ENCODE results near the gene POTEG. TPM values are rescaled to one million over a fixed set of nuclear protein-coding genes. Genes with fewer than 3 reads are reported as not detected.
"Not testable (repeated sequence)": the region's sequence is repeated elsewhere in the genome, so short reads cannot be mapped to it uniquely, and the experiment has no call there.

Gene POTEG
- not detected in 3 replicates for total RNA-seq

GRCh38 chr14:19434241-19434640 lies at the start of gene POTEG:
Gene POTEG, minus strand, starts transcription at chr14:19434341. Its CDS starts 52 bp downstream, at chr14:19434289.
- not testable (repeated sequence) for H3K27ac Mint-ChIP-seq; H3K27me3 Mint-ChIP-seq (ENCODE audit: low read depth); H3K36me3 Mint-ChIP-seq; DNase-seq (ENCODE audit: low spot score in 2 of 2, unreplicated experiment in 2 of 2); H3K4me3 Mint-ChIP-seq; H3K4me1 Mint-ChIP-seq; H3K9me3 Mint-ChIP-seq

GRCh38 chr14:19482093-19482492 lies 48.0 kb upstream of the POTEG start:
- H3K4me3 Mint-ChIP-seq; H3K36me3 Mint-ChIP-seq; DNase-seq (ENCODE audit: low spot score in 2 of 2, unreplicated experiment in 2 of 2); H3K4me1 Mint-ChIP-seq; H3K27ac Mint-ChIP-seq; H3K27me3 Mint-ChIP-seq (ENCODE audit: low read depth); H3K9me3 Mint-ChIP-seq: not testable (repeated sequence)

GRCh38 chr14:19481421-19481820 lies 47.3 kb upstream of the POTEG start:
- H3K4me1 Mint-ChIP-seq; H3K4me3 Mint-ChIP-seq; H3K9me3 Mint-ChIP-seq; DNase-seq (ENCODE audit: low spot score in 2 of 2, unreplicated experiment in 2 of 2); H3K27ac Mint-ChIP-seq; H3K36me3 Mint-ChIP-seq; H3K27me3 Mint-ChIP-seq (ENCODE audit: low read depth): not testable (repeated sequence)

- H3K27me3 Mint-ChIP-seq (ENCODE audit: low read depth); DNase-seq (ENCODE audit: low spot score in 2 of 2, unreplicated experiment in 2 of 2); H3K9me3 Mint-ChIP-seq; H3K4me3 Mint-ChIP-seq; H3K27ac Mint-ChIP-seq; H3K4me1 Mint-ChIP-seq; H3K36me3 Mint-ChIP-seq: not testable (repeated sequence)
These were observed 46.4 kb upstream of the POTEG start for GRCh38 chr14:19480491-19480890.

- DNase-seq (ENCODE audit: low spot score in 2 of 2, unreplicated experiment in 2 of 2); H3K27ac Mint-ChIP-seq; H3K4me3 Mint-ChIP-seq; H3K36me3 Mint-ChIP-seq; H3K27me3 Mint-ChIP-seq (ENCODE audit: low read depth); H3K9me3 Mint-ChIP-seq; H3K4me1 Mint-ChIP-seq: not testable (repeated sequence)
These were observed 11.6 kb upstream of the POTEG start for GRCh38 chr14:19445761-19446160.

GRCh38 chr14:19439826-19440225 lies 5.7 kb upstream of the POTEG start:
- DNase-seq (ENCODE audit: low spot score in 2 of 2, unreplicated experiment in 2 of 2); H3K27ac Mint-ChIP-seq; H3K36me3 Mint-ChIP-seq; H3K27me3 Mint-ChIP-seq (ENCODE audit: low read depth); H3K9me3 Mint-ChIP-seq; H3K4me3 Mint-ChIP-seq; H3K4me1 Mint-ChIP-seq: not testable (repeated sequence)

GRCh38 chr14:19439219-19439618 lies 5.1 kb upstream of the POTEG start:
- DNase-seq (ENCODE audit: low spot score in 2 of 2, unreplicated experiment in 2 of 2); H3K9me3 Mint-ChIP-seq; H3K27me3 Mint-ChIP-seq (ENCODE audit: low read depth); H3K36me3 Mint-ChIP-seq; H3K27ac Mint-ChIP-seq; H3K4me1 Mint-ChIP-seq; H3K4me3 Mint-ChIP-seq: not testable (repeated sequence)

- H3K4me1 Mint-ChIP-seq; H3K9me3 Mint-ChIP-seq; H3K36me3 Mint-ChIP-seq; H3K27me3 Mint-ChIP-seq (ENCODE audit: low read depth); H3K27ac Mint-ChIP-seq; DNase-seq (ENCODE audit: low spot score in 2 of 2, unreplicated experiment in 2 of 2); H3K4me3 Mint-ChIP-seq: not testable (repeated sequence)
These were observed 2.9 kb upstream of the POTEG start for GRCh38 chr14:19437126-19437443.

GRCh38 chr14:19436311-19437125 lies 2.4 kb upstream of the POTEG start:
- not testable (repeated sequence) for H3K27ac Mint-ChIP-seq; H3K36me3 Mint-ChIP-seq; H3K4me1 Mint-ChIP-seq; H3K27me3 Mint-ChIP-seq (ENCODE audit: low read depth); DNase-seq (ENCODE audit: low spot score in 2 of 2, unreplicated experiment in 2 of 2); H3K9me3 Mint-ChIP-seq; H3K4me3 Mint-ChIP-seq

- not testable (repeated sequence) for H3K36me3 Mint-ChIP-seq; DNase-seq (ENCODE audit: low spot score in 2 of 2, unreplicated experiment in 2 of 2); H3K4me1 Mint-ChIP-seq; H3K9me3 Mint-ChIP-seq; H3K4me3 Mint-ChIP-seq; H3K27ac Mint-ChIP-seq; H3K27me3 Mint-ChIP-seq (ENCODE audit: low read depth)
These were observed 1.7 kb upstream of the POTEG start for GRCh38 chr14:19435852-19436251.

GRCh38 chr14:19434891-19435290 lies 750 bp upstream of the POTEG start:
- not testable (repeated sequence) for DNase-seq (ENCODE audit: low spot score in 2 of 2, unreplicated experiment in 2 of 2); H3K9me3 Mint-ChIP-seq; H3K4me1 Mint-ChIP-seq; H3K27me3 Mint-ChIP-seq (ENCODE audit: low read depth); H3K4me3 Mint-ChIP-seq; H3K36me3 Mint-ChIP-seq; H3K27ac Mint-ChIP-seq

GRCh38 chr14:19433765-19434164 lies 376 bp downstream of the POTEG start:
- H3K9me3 Mint-ChIP-seq; H3K4me3 Mint-ChIP-seq; H3K4me1 Mint-ChIP-seq; H3K27ac Mint-ChIP-seq; H3K36me3 Mint-ChIP-seq; DNase-seq (ENCODE audit: low spot score in 2 of 2, unreplicated experiment in 2 of 2); H3K27me3 Mint-ChIP-seq (ENCODE audit: low read depth): not testable (repeated sequence)

GRCh38 chr14:19408519-19408918 lies 25.6 kb downstream of the POTEG start:
- not testable (repeated sequence) for H3K4me1 Mint-ChIP-seq; H3K27me3 Mint-ChIP-seq (ENCODE audit: low read depth); H3K4me3 Mint-ChIP-seq; H3K27ac Mint-ChIP-seq; H3K9me3 Mint-ChIP-seq; DNase-seq (ENCODE audit: low spot score in 2 of 2, unreplicated experiment in 2 of 2); H3K36me3 Mint-ChIP-seq

- DNase-seq (ENCODE audit: low spot score in 2 of 2, unreplicated experiment in 2 of 2); H3K9me3 Mint-ChIP-seq; H3K4me1 Mint-ChIP-seq; H3K36me3 Mint-ChIP-seq; H3K27me3 Mint-ChIP-seq (ENCODE audit: low read depth); H3K4me3 Mint-ChIP-seq; H3K27ac Mint-ChIP-seq: not testable (repeated sequence)
These were observed 32.0 kb downstream of the POTEG start for GRCh38 chr14:19402097-19402496.

GRCh38 chr14:19394727-19395126 lies 39.4 kb downstream of the POTEG start:
- H3K4me1 Mint-ChIP-seq; H3K36me3 Mint-ChIP-seq; H3K27me3 Mint-ChIP-seq (ENCODE audit: low read depth); H3K4me3 Mint-ChIP-seq; DNase-seq (ENCODE audit: low spot score in 2 of 2, unreplicated experiment in 2 of 2); H3K9me3 Mint-ChIP-seq; H3K27ac Mint-ChIP-seq: not testable (repeated sequence)

Data from mesothelial cell of epicardium (in vitro differentiated cells).